ENCODE measurements around the gene DPYSL5.

DNA sequence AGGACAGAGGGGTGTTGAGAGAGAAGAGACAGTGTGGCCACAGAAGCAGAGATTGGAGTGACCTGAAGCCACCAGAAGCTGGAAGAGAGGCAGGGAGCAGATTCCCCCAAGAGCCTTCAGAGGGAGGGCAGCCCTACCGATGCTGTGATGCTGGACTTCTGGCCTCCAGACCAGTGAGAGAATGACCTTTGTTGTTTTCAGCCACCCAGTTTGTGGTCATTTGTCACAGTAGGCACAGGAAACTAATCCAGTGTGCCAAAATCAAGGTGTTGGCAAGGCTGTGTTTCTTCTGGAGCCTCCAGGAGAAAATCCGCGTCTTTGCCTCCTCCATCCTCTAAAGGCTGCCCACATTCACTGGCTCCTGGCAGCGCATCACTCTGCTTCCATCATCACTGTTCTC, 137.9 kb downstream of the DPYSL5 start:
- TF ChIP-seq CTCF (IDR thresholded peaks at IDR 0.05) (no peak), POLR2A (IDR thresholded peaks at IDR 0.05; ENCODE audit: low read depth) (no peak), EP300 (IDR thresholded peaks at IDR 0.05) (no peak)
